CD4-positive, alpha-beta T cell (primary cell): Measurements from ENCODE around the gene IFITM10. TPM values are rescaled to one million over a fixed set of nuclear protein-coding genes. Genes with fewer than 3 reads are reported as not detected.

Experiments used
- ATAC-seq: fragments of 200-7000 bp; cut with Tn5 transposase; one replicate; pipeline ENCODE4 v1.10.0; 2022; ENCODE audit warnings: mild to moderate bottlenecking; ENCODE audit not compliant: poor library complexity
- CTCF ChIA-PET: fragments of 350-600 bp; sonication (Branson Sonifier 250); formaldehyde crosslinking; loops from one replicate; lab custom pipeline; 2021; ENCODE audit warnings: antibody characterized with exemption, inconsistent platforms; lab: Charles Lee
- POLR2A ChIA-PET: fragments of 350-600 bp; sonication (Branson Sonifier 250); formaldehyde crosslinking; loops from one replicate; lab custom pipeline; 2021; ENCODE audit warnings: antibody characterized with exemption, inconsistent platforms; lab: Charles Lee
- DNase-seq, 14 experiments: peaks; one replicate each; pipeline ENCODE4 v3.0.0-alpha.2; 2013 to 2020; ENCODE audit warnings: mixed read lengths in 2 of 14
- H3K27ac ChIP-seq, 2 donors: one replicate each; pipeline versions ENCODE4 v1.5.1 to v1.7.0; 2013; ENCODE audit warnings: low read length in 2 of 2, low read depth in 1 of 2, mild to moderate bottlenecking in 1 of 2
- H3K27me3 ChIP-seq, 2 experiments: 1 replicate in 1 of 2; 2 replicates in 1 of 2; pipeline versions ENCODE4 v1.6.1 to v1.7.0; 2013; ENCODE audit warnings: low read length in 2 of 2, control low read depth in 1 of 2, mild to moderate bottlenecking in 1 of 2, moderate library complexity in 1 of 2; ENCODE audit not compliant: insufficient read depth in 2 of 2, control insufficient read depth in 1 of 2
- H3K36me3 ChIP-seq: one replicate; pipeline ENCODE4 v1.6.1; 2013; ENCODE audit warnings: low read length, control low read depth; ENCODE audit not compliant: insufficient read depth
- H3K4me1 ChIP-seq: one replicate; pipeline ENCODE4 v1.6.1; 2013; ENCODE audit warnings: low read length, control low read depth; ENCODE audit not compliant: insufficient read depth
- H3K4me3 ChIP-seq: one replicate; pipeline ENCODE4 v1.5.1; 2013; ENCODE audit warnings: mild to moderate bottlenecking, low read length, moderate library complexity
- H3K9me3 ChIP-seq, 2 experiments: 1 replicate in 1 of 2; 2 replicates in 1 of 2; pipeline versions ENCODE4 v1.6.1 to v1.7.0; 2013; ENCODE audit warnings: low read length in 2 of 2, mild to moderate bottlenecking in 2 of 2, control low read depth in 1 of 2, moderate library complexity in 1 of 2; ENCODE audit not compliant: control insufficient read depth in 1 of 2, insufficient read depth in 1 of 2
- H3K27ac Mint-ChIP-seq: one replicate; pipeline ENCODE4 v1.8.0; 2020; ENCODE audit warnings: mixed read lengths
- H3K27me3 Mint-ChIP-seq: one replicate; pipeline ENCODE4 v1.8.0; 2021; ENCODE audit warnings: mixed read lengths
- H3K36me3 Mint-ChIP-seq: one replicate; pipeline ENCODE4 v1.8.0; 2021; ENCODE audit warnings: low read depth, mixed read lengths
- H3K4me1 Mint-ChIP-seq: one replicate; pipeline ENCODE4 v1.8.0; 2021; ENCODE audit warnings: low read depth, mixed read lengths
- H3K4me3 Mint-ChIP-seq: one replicate; pipeline ENCODE4 v1.8.0; 2020; ENCODE audit warnings: mild to moderate bottlenecking, mixed read lengths
- H3K9me3 Mint-ChIP-seq: one replicate; pipeline ENCODE4 v1.8.0; 2020; ENCODE audit warnings: mixed read lengths
- CTCF ChIP-seq: fragments of 200-600 bp; IDR thresholded peaks from one replicate; pipeline ENCODE4 v1.8.0; 2022; ENCODE audit warnings: antibody characterized with exemption, mild to moderate bottlenecking
- intact Hi-C, 2 experiments: fragments of 100-400 bp; cut with DNase I in 1 of 2; cut with micrococcal nuclease in 1 of 2; formaldehyde crosslinking; loops; one replicate each; pipeline versions ENCODE4 v1.15.1 to v1.9.0; 2023 to 2025; cut with DNase I, micrococcal nuclease
- total RNA-seq, 174 experiments: library from RNA in 2 of 174; stranded (reverse) in 2 of 174; gene quantifications; one replicate each; pipeline ENCODE4 v1.2.3 and lab custom pipeline; 2021 to 2026

IFITM10 gene
- total RNA-seq, 2 experiments from 2014 or later, result 1.7 TPM

- Histone ChIP-seq H3K4me1 (peaks cover 7% of the 10 kb centered on the region), H3K36me3 (no peaks in the 10 kb centered on the region), H3K9me3 (no peaks in the 10 kb centered on the region), H3K4me3 (no peak overlapping the region), H3K27ac (no peak overlapping the region), H3K27me3 (peaks cover 9 to 21% of the 10 kb centered on the region in 2 experiments)
- POLR2A ChIA-PET, result no interaction called here
- intact Hi-C loops, result no loop called here
- H3K9me3 Mint-ChIP-seq, result no peaks in the 10 kb centered on the region
- no peak for TF ChIP-seq CTCF
- DNase-seq, result no peak
- H3K27me3 Mint-ChIP-seq, result peaks cover 45% of the 10 kb centered on the region
- H3K27ac Mint-ChIP-seq, result no peak overlapping the region
- ATAC-seq, result no peak
- no peaks in the 10 kb centered on the region for H3K36me3 Mint-ChIP-seq
- peaks cover 18% of the 10 kb centered on the region for H3K4me1 Mint-ChIP-seq
- no peak overlapping the region for H3K4me3 Mint-ChIP-seq
- CTCF ChIA-PET, result interaction anchor here (0.8 kb wide), 1 partner anchor 34 kb away, joined by 3 read pairs; no protein-coding TSS in a partner anchor
Observed at GRCh38 chr11:1728301-1728700, 22.1 kb downstream of the IFITM10 start.

GRCh38 chr11:1727861-1728260 lies 22.5 kb downstream of the IFITM10 start:
- ATAC-seq (no peak), DNase-seq (no peak)
- no peak overlapping the region for H3K4me3 ChIP-seq
- H3K27ac ChIP-seq, result no peak overlapping the region
- Mint-ChIP-seq H3K4me3 (no peak overlapping the region), H3K9me3 (no peaks in the 10 kb centered on the region), H3K4me1 (peaks cover 17% of the 10 kb centered on the region), H3K36me3 (no peaks in the 10 kb centered on the region), H3K27ac (no peak overlapping the region), H3K27me3 (peaks cover 45% of the 10 kb centered on the region)
- H3K36me3 ChIP-seq, result no peaks in the 10 kb centered on the region
- TF ChIP-seq CTCF, result no peak
- peaks cover 9 to 21% of the 10 kb centered on the region in 2 experiments for H3K27me3 ChIP-seq
- no peaks in the 10 kb centered on the region for H3K9me3 ChIP-seq
- ChIA-PET CTCF (interaction anchor here (0.8 kb wide), 1 partner anchor 34 kb away, joined by 3 read pairs; no protein-coding TSS in a partner anchor), POLR2A (no interaction called here)
- intact Hi-C loops, result no loop called here
- H3K4me1 ChIP-seq, result peaks cover 7% of the 10 kb centered on the region

GRCh38 chr11:1727096-1727690 lies 23.2 kb downstream of the IFITM10 start:
- intact Hi-C loops, result no loop called here
- peaks cover 17% of the 10 kb centered on the region for H3K4me1 Mint-ChIP-seq
- DNase-seq (no peak), ATAC-seq (no peak)
- TF ChIP-seq CTCF, result no peak
- ChIA-PET CTCF (no interaction called here), POLR2A (no interaction called here)
- peaks cover 9 to 19% of the 10 kb centered on the region in 2 experiments for H3K27me3 ChIP-seq
- H3K4me3 ChIP-seq, result no peak overlapping the region
- no peak overlapping the region for H3K27ac Mint-ChIP-seq
- no peak overlapping the region for H3K27ac ChIP-seq
- no peaks in the 10 kb centered on the region for H3K9me3 Mint-ChIP-seq
- no peaks in the 10 kb centered on the region for H3K36me3 ChIP-seq
- H3K4me3 Mint-ChIP-seq, result no peak overlapping the region
- peaks cover 44% of the 10 kb centered on the region for H3K27me3 Mint-ChIP-seq
- no peaks in the 10 kb centered on the region for H3K9me3 ChIP-seq
- H3K36me3 Mint-ChIP-seq, result no peaks in the 10 kb centered on the region
- peaks cover 7% of the 10 kb centered on the region for H3K4me1 ChIP-seq
